Adipocyte (in vitro differentiated cells): ENCODE data around the gene TSPAN32.

ENCODE experiments used
- DNase-seq: peaks from one replicate; pipeline ENCODE4 v3.0.0-alpha.2; 2015; ENCODE audit warnings: low read depth
- H3K27me3 ChIP-seq: replicated peaks from 2 replicates; pipeline ENCODE4 v1.7.0; 2013; ENCODE audit warnings: mild to moderate bottlenecking, low read length, moderate library complexity; ENCODE audit not compliant: control insufficient read depth, insufficient read depth
- H3K36me3 ChIP-seq: 2 replicates; pipeline ENCODE4 v1.7.0; 2013; ENCODE audit warnings: low read length, mild to moderate bottlenecking, moderate library complexity; ENCODE audit not compliant: control insufficient read depth, insufficient read depth, severe bottlenecking
- H3K4me1 ChIP-seq: 2 replicates; pipeline ENCODE4 v1.7.0; 2013; ENCODE audit warnings: mild to moderate bottlenecking, low read length, moderate library complexity; ENCODE audit not compliant: control insufficient read depth, insufficient read depth
- H3K4me3 ChIP-seq: 2 replicates; pipeline ENCODE4 v1.7.0; 2013; ENCODE audit warnings: mild to moderate bottlenecking, low read length, moderate library complexity
- H3K9ac ChIP-seq: 2 replicates; pipeline ENCODE4 v1.7.0; 2013; ENCODE audit warnings: mild to moderate bottlenecking, low read length, moderate library complexity
- H3K9me3 ChIP-seq: 2 replicates; pipeline ENCODE4 v1.7.0; 2013; ENCODE audit warnings: mild to moderate bottlenecking, low read length, moderate library complexity; ENCODE audit not compliant: control insufficient read depth

The TSPAN32 gene

DNA sequence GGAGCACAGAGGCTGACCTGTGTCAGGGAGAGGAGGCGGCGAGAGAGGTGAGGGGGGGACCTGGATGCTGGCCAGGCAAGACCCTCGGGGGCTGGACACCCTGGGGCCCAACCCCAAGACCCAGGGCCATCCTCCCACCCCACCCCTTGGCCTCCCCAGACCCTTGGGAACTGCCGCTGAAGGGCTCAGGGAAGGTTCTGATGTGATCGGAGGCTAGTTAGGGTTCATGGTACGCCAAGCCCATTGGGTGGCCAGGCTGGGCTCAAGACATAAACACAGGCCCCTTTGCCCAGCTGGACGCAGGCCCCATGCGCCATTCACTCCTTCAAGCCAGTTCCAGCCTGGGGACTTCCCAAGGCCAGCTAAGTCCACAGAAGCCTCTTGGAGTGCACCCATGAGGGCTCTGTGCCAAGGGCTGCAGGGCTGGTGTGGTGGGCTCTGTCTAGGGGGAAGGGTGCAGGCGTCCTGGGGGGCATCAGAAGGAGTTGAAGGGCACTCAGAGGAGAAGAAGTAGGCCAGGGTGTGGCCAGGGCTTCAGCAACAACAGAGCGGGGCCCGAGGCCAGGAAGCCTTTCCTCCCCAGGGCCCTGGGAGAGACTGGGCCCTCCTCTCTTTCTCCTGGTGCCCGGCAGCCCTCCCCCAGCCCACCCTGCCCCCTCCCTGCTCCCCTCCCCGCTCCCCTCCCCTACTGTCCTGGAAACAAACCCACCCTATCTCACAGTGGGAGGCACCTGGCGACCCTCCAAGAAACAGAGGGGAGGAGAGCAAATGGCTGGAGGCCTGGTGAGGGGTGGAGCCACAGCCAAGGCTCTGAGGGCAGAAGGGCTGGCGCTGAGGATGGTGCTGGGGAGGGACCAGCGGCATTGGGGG is 12.9 kb downstream of the TSPAN32 start:
- H3K9ac ChIP-seq, result peak overlapping the region; percentile 71
- H3K4me1 ChIP-seq, result peaks cover 28% of the 10 kb centered on the region
- no peaks in the 10 kb centered on the region for H3K36me3 ChIP-seq
- no peak overlapping the region for H3K4me3 ChIP-seq
- H3K27me3 ChIP-seq, result peaks cover 2% of the 10 kb centered on the region
- peaks cover 8% of the 10 kb centered on the region for H3K9me3 ChIP-seq
- peak; percentile 63 for DNase-seq

DNA sequence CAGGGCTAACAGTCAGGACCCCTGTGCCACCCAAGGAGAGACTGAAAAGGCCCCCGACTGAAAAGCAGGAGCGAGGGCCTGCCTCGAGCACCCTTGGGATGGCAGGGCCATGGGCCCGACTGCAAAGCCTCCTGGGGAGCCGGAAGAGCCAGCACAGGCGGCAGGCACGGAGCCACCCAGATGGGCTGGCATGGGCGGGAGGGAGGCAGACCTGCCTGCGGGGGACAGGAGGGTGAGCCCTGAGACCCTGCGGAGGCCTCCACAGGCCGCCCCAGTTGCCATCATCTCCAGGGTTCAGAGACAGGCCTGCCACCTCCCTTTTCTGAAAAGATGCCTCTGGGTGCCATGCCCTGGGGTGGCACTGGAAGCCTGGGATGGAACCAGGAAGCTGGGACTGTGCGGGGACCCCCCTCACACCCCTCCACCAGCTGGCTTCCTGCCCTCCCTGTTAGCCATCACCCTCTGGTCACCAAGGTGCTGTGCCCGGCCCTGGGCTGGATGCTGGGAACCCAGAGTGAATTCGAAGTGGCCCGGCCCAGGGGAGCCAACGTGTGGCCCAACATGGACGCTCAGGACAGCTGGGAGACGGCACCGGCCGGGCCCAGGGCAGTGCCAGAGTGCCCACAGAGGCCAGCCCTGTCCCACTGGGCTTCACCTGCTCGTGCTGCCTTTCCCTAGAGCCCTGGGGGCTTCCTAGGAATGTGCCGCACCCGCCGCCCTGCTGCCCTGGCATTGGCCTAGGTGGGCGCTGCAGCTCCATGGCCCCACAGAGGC is 13.8 kb downstream of the TSPAN32 start:
- Histone ChIP-seq H3K9ac (peak overlapping the region; percentile 64), H3K27me3 (peaks cover 4% of the 10 kb centered on the region), H3K4me1 (peaks cover 28% of the 10 kb centered on the region), H3K4me3 (no peak overlapping the region), H3K36me3 (no peaks in the 10 kb centered on the region), H3K9me3 (peaks cover 8% of the 10 kb centered on the region)
- DNase-seq, result no peak

DNA sequence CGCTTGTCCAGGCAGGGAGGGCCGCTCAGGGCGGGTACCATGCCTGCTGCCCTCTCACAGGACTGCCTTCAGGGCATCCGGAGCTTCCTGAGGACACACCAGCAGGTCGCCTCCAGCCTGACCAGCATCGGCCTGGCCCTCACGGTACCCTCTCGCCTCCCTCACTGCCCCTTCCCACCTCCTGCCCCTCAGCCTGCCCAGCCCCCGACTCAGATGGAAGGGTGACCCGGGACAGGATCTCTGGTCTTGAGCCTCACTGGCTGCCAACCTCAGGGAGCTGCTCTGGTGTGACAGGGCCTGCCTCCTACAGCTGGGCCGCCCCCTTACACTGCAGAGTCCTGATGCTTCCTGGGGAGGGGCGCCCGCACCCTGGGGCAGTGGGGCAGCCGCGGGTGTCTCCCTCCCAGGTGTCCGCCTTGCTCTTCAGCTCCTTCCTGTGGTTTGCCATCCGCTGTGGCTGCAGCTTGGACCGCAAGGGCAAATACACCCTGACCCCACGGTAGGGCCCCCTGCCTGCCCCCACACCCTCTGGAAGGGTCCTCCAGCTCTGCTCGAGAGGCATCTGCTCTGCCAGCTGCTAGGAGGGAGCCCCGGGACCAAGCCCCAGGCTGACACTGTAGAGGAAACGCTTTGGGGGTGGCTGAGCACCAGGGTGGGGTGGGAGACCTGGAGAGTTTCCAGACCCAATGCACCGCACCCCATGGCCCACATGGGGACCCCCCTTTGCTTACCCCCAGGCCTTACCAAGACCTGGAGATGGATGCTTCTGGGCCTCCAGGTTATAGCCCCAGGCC is 14.6 kb downstream of the TSPAN32 start:
- no peak for DNase-seq
- Histone ChIP-seq H3K9me3 (peaks cover 8% of the 10 kb centered on the region), H3K36me3 (no peaks in the 10 kb centered on the region), H3K4me1 (peaks cover 28% of the 10 kb centered on the region), H3K9ac (no peak overlapping the region), H3K4me3 (no peak overlapping the region), H3K27me3 (peaks cover 4% of the 10 kb centered on the region)

DNA sequence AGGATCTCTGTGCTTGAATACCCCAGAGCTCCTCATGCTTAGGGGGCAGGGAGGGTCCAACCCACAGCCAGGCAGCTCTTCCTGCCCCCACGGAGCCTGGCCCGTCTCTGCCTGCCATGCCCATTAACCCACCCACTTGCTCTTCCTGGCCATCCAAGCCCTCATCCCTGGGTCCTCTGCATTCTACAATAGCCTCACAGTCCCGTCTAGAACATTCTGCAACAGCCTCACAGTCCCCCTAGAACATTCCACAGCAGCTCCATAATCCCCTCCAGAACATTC is 15.1 kb downstream of the TSPAN32 start:
- Histone ChIP-seq H3K4me1 (peaks cover 27% of the 10 kb centered on the region), H3K36me3 (no peaks in the 10 kb centered on the region), H3K27me3 (peaks cover 4% of the 10 kb centered on the region), H3K9me3 (peaks cover 8% of the 10 kb centered on the region), H3K4me3 (no peak overlapping the region), H3K9ac (no peak overlapping the region)
- DNase-seq, result no peak

DNA sequence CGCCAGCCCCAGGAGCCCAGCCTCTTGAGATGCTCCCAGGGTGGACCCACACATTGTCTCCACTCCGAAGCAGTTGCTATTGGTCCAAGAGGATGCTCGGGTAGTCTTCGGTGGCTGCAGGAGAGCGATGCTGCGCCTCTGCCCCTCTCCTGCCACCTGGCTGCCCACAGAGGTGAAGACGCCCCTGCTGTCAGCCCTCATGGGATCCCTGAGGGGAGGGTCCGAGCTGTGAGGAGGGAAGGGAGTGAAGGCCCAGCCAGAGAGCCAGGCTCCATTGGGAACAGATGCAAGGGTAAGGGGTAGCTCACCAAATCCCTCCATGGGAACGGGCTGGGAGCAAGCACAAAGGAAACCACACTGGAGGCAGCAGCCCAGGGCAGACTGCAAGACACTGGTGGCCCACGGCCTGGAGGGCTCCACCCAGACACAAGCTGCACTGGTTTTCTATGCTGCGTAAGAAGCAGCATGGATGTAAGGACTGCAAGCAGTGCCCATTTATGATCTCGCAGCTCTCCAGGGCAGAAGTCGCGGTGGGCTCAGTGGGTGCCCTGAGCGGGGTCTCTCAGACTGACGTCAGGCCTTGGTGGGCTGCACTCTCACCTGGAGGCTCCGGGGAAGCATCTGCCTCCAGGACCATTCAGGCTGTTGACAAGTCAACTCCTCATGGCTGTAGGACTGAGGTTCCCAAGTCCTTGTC is 15.7 kb downstream of the TSPAN32 start:
- peaks cover 8% of the 10 kb centered on the region for H3K9me3 ChIP-seq
- no peaks in the 10 kb centered on the region for H3K36me3 ChIP-seq
- H3K9ac ChIP-seq, result no peak overlapping the region
- H3K27me3 ChIP-seq, result peaks cover 4% of the 10 kb centered on the region
- H3K4me3 ChIP-seq, result no peak overlapping the region
- H3K4me1 ChIP-seq, result peaks cover 21% of the 10 kb centered on the region
- no peak for DNase-seq

DNA sequence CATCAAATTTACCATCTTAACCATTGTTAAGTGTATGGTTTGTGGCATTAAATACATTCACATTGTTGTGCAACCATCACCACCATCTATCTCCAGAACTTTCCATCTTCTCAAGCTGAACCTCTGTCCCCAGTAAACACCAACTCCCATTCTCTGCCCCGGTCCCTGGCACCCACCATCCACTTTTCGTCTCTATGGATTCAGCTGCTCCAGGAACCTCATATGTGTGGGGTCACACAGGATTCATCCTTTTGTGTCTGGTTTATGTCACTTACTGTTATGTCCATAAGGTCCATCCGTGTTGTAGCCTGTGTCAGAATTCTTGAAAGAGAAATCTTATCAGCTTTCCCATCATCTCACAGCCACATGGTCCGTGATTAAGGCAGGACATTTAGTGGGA is 16.3 kb downstream of the TSPAN32 start:
- Histone ChIP-seq H3K36me3 (no peaks in the 10 kb centered on the region), H3K27me3 (peaks cover 4% of the 10 kb centered on the region), H3K4me3 (no peak overlapping the region), H3K9ac (no peak overlapping the region), H3K4me1 (peaks cover 14% of the 10 kb centered on the region), H3K9me3 (peaks cover 8% of the 10 kb centered on the region)
- DNase-seq, result no peak

DNA sequence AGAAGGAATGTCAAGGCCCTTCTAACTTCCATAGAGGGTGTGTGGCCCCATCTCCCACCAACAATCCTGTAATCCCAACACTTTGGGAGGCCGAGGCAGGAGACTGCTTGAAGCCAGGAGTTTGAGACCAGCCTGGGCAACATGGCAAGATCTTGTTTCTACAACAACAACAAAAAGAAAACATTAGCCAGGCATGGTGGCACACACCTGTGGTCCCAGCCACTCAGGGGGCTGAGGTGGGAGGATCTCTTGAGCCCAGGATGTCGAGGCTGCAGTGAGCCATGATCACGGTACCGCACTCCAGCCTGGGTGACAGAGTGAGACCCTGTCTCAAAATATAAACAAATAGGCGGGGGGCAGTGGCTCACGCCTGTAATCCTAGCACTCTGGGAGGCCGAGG is 16.9 kb downstream of the TSPAN32 start:
- H3K36me3 ChIP-seq, result no peaks in the 10 kb centered on the region
- DNase-seq, result no peak
- H3K4me3 ChIP-seq, result no peak overlapping the region
- H3K9me3 ChIP-seq, result peaks cover 8% of the 10 kb centered on the region
- no peak overlapping the region for H3K9ac ChIP-seq
- peaks cover 4% of the 10 kb centered on the region for H3K27me3 ChIP-seq
- H3K4me1 ChIP-seq, result peaks cover 11% of the 10 kb centered on the region

DNA sequence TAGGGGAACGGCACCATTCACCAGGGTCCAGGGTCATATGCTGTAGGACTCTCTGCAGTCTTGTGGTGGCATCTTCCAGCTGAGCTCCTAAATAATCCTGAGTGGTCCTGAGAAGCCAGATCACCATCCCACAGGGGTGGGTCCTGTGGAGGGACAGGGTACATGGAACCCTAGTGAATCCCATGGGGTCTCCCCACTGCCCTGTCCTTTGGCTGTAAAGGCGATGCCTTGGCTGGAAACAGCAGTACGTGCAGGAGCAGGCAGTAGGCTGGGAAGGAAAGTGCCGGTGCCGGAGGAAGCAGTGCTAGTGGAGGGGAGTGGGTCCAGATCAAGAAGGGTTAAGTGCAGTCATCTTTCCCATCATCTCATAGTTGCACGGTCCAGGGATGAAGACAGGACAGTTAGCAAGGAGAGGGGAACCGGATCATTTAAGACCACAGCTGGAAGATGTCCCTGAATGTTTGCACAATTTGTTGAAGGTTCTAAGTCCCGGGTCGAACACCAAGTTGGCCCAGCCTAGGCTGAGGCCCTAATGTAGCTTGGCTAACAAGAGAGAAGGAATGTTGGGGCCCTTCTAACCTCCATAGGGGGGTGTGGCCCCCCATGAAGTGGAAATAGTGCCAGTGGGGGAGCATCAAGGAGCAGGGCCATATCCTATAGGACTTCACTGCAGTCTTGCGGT is 18.1 kb downstream of the TSPAN32 start:
- Histone ChIP-seq H3K27me3 (peaks cover 4% of the 10 kb centered on the region), H3K9ac (no peak overlapping the region), H3K36me3 (no peaks in the 10 kb centered on the region), H3K4me3 (no peak overlapping the region), H3K9me3 (peaks cover 8% of the 10 kb centered on the region), H3K4me1 (peaks cover 2% of the 10 kb centered on the region)
- DNase-seq, result no peak

DNA sequence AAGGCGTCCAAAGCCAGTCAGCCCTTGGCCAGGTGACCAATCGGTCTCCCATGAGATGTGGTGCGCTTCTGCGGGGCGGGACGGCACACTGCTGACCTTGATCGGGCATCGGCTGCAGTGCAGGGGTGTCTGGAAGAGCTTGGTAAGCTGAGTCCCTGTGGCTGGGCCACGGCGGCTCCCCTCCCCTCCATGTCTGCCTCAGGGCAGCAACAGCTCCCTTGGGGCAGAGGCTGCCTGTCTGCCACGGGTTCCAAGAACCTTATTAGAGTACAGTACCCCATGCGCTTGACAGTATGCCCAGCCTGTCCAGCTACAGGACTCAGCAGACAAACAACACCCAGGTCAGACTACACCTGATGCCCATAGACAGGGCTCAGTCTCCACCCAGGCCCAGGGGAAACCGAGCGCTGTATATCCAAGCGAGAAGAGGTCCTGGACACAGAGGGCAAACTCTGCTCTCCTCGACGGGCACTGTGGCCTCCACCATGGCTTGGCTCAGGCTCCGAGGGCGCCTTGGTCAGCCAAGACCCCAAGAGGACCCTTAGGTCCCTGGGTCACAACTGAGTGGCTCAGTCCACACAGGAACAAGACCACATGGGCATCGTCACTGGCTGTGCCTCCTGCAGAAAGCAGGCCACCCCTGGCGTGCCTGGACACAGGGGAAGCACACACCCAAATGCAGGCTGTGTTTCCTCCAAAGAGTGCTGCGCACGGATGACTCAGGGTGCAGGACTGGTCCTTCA is 18.9 kb downstream of the TSPAN32 start:
- peaks cover 4% of the 10 kb centered on the region for H3K27me3 ChIP-seq
- DNase-seq, result no peak

DNA sequence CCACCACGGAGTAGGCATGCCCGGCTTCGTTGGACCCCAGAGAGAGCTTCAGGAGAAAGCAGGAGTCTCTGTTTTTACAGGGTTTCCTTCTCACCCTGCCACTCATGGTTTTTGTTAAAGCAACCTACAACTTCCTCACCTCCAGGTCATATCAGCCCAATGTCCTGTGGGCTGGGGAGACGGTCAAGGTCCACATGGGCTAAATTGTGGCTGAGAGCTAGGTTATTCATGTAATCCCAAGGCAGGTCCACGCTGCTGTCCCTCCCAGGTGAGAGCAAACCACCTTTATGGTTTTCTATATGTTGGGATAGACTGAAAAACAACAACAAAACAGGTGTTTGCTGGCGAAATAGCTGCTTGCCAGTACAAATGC is 19.5 kb downstream of the TSPAN32 start:
- Histone ChIP-seq H3K4me3 (no peak overlapping the region), H3K36me3 (no peaks in the 10 kb centered on the region), H3K4me1 (peaks cover 6% of the 10 kb centered on the region), H3K9ac (no peak overlapping the region), H3K9me3 (peaks cover 8% of the 10 kb centered on the region), H3K27me3 (peaks cover 4% of the 10 kb centered on the region)
- DNase-seq, result no peak

More for the DNA sequence above, 18.9 kb downstream of the TSPAN32 start:
- Histone ChIP-seq H3K9me3 (peaks cover 8% of the 10 kb centered on the region), H3K9ac (no peak overlapping the region), H3K36me3 (no peaks in the 10 kb centered on the region), H3K4me3 (no peak overlapping the region), H3K4me1 (peaks cover 3% of the 10 kb centered on the region)
